Muscle layer of duodenum (tissue), 2 donors: ENCODE data around the gene HBA2.
"Not testable (repeated sequence)": the region's sequence is repeated elsewhere in the genome, so short reads cannot be mapped to it uniquely, and the experiment has no call there.

Experiments used
- H3K27ac ChIP-seq: one replicate; pipeline ENCODE4 v1.7.0; 2013; ENCODE audit warnings: mild to moderate bottlenecking, low read length
- H3K27me3 ChIP-seq: one replicate; pipeline ENCODE4 v1.7.0; 2013; ENCODE audit warnings: low read depth, mild to moderate bottlenecking, control low read depth, low read length
- H3K36me3 ChIP-seq, 2 donors: one replicate each; pipeline ENCODE4 v1.7.0; 2013; ENCODE audit warnings: low read length in 2 of 2, control low read depth in 1 of 2, mild to moderate bottlenecking in 1 of 2; ENCODE audit not compliant: insufficient read depth in 2 of 2, control insufficient read depth in 1 of 2
- H3K4me1 ChIP-seq, 2 donors: one replicate each; pipeline ENCODE4 v1.7.0; 2013; ENCODE audit warnings: low read length in 2 of 2, mild to moderate bottlenecking in 2 of 2, control low read depth in 1 of 2, moderate library complexity in 1 of 2; ENCODE audit not compliant: insufficient read depth in 2 of 2, control insufficient read depth in 1 of 2
- H3K4me3 ChIP-seq, 2 donors: one replicate each; pipeline ENCODE4 v1.7.0; 2013; ENCODE audit warnings: low read length in 2 of 2, low read depth in 1 of 2, mild to moderate bottlenecking in 1 of 2
- H3K9me3 ChIP-seq, 2 donors: one replicate each; pipeline ENCODE4 v1.7.0; 2013; ENCODE audit warnings: low read length in 2 of 2, control low read depth in 1 of 2, mild to moderate bottlenecking in 1 of 2; ENCODE audit not compliant: control insufficient read depth in 1 of 2
- donor health status: healthy.

The HBA2 gene

DNA sequence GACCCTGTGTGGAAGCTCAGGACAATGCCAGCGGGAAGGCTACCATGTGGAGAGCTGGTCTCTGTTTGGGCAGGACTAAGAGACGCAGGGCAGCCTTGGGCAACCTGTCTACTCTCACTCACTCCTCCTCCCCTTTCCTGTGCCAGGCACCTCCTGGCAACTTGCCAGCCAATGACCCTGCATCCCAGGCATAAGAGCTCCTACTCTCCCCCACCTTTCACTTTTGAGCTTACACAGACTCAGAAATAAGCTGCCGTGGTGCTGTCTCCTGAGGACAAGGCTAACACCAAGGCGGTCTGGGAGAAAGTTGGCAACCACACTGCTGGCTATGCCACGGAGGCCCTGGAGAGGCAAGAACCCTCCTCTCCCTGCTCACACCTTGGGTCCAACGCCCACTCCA, 4.3 kb upstream of the HBA2 start:
- no peaks in the 10 kb centered on the region for H3K36me3 ChIP-seq
- H3K27ac ChIP-seq, result no peak overlapping the region
- H3K9me3 ChIP-seq, result no peaks in the 10 kb centered on the region
- peaks cover 0 to 19% of the 10 kb centered on the region in 2 donors for H3K4me1 ChIP-seq
- no peak overlapping the region for H3K4me3 ChIP-seq
- H3K27me3 ChIP-seq, result peaks cover 42% of the 10 kb centered on the region

DNA sequence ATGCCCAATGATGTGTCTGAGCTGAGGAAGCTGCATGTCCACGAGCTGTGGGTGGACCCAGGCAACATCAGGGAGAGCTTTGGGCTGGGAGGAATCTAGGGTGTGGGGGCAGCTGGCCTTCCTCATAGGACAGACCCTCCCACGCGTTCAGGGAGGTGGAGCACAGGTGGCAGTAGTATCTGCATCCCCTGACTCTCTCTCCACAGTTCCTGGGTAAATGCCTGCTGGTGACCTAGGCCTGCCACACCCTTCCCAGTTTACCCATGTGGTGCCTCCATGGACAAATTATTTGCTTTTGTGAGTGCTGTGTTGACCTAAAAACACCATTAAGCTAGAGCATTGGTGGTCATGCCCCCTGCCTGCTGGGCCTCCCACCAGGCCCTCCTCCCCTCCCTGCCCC, 3.7 kb upstream of the HBA2 start:
- H3K27ac ChIP-seq, result no peak overlapping the region
- H3K4me3 ChIP-seq, result no peak overlapping the region
- H3K27me3 ChIP-seq, result peaks cover 42% of the 10 kb centered on the region
- H3K9me3 ChIP-seq, result no peaks in the 10 kb centered on the region
- no peaks in the 10 kb centered on the region for H3K36me3 ChIP-seq
- peaks cover 0 to 19% of the 10 kb centered on the region in 2 donors for H3K4me1 ChIP-seq

DNA sequence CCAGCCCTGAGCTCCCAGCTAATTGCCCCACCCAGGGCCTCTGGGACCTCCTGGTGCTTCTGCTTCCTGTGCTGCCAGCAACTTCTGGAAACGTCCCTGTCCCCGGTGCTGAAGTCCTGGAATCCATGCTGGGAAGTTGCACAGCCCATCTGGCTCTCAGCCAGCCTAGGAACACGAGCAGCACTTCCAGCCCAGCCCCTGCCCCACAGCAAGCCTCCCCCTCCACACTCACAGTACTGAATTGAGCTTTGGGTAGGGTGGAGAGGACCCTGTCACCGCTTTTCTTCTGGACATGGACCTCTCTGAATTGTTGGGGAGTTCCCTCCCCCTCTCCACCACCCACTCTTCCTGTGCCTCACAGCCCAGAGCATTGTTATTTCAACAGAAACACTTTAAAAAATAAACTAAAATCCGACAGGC, 2.6 kb upstream of the HBA2 start:
- H3K27ac ChIP-seq, H3K36me3 ChIP-seq, H3K9me3 ChIP-seq, H3K4me3 ChIP-seq: not testable (repeated sequence)
- peaks cover 0 to 17% of the 10 kb centered on the region in 2 donors for H3K4me1 ChIP-seq
- peaks cover 47% of the 10 kb centered on the region for H3K27me3 ChIP-seq

DNA sequence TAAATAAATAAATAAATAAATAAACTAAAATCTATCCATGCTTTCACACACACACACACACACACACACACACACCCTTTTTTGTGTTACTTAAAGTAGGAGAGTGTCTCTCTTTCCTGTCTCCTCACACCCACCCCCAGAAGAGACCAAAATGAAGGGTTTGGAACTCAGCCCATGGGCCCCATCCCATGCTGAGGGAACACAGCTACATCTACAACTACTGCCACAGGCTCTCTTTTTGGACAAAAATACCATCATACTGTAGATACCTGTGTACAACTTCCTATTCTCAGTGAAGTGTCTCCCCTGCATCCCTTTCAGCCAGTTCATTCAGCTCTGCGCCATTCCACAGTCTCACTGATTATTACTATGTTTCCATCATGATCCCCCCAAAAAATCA, 1.9 kb upstream of the HBA2 start:
- Histone ChIP-seq H3K27ac (no peak overlapping the region), H3K27me3 (peaks cover 47% of the 10 kb centered on the region), H3K4me3 (no peak overlapping the region), H3K36me3 (no peaks in the 10 kb centered on the region), H3K9me3 (no peaks in the 10 kb centered on the region), H3K4me1 (peaks cover 0 to 10% of the 10 kb centered on the region in 2 donors)

DNA sequence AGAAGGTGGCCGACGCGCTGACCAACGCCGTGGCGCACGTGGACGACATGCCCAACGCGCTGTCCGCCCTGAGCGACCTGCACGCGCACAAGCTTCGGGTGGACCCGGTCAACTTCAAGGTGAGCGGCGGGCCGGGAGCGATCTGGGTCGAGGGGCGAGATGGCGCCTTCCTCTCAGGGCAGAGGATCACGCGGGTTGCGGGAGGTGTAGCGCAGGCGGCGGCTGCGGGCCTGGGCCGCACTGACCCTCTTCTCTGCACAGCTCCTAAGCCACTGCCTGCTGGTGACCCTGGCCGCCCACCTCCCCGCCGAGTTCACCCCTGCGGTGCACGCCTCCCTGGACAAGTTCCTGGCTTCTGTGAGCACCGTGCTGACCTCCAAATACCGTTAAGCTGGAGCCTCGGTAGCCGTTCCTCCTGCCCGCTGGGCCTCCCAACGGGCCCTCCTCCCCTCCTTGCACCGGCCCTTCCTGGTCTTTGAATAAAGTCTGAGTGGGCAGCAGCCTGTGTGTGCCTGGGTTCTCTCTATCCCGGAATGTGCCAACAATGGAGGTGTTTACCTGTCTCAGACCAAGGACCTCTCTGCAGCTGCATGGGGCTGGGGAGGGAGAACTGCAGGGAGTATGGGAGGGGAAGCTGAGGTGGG, 657 bp downstream of the HBA2 start:
- H3K4me3 ChIP-seq, H3K36me3 ChIP-seq, H3K9me3 ChIP-seq, H3K4me1 ChIP-seq, H3K27ac ChIP-seq: not testable (repeated sequence)
- H3K27me3 ChIP-seq, result peaks cover 35% of the 10 kb centered on the region

DNA sequence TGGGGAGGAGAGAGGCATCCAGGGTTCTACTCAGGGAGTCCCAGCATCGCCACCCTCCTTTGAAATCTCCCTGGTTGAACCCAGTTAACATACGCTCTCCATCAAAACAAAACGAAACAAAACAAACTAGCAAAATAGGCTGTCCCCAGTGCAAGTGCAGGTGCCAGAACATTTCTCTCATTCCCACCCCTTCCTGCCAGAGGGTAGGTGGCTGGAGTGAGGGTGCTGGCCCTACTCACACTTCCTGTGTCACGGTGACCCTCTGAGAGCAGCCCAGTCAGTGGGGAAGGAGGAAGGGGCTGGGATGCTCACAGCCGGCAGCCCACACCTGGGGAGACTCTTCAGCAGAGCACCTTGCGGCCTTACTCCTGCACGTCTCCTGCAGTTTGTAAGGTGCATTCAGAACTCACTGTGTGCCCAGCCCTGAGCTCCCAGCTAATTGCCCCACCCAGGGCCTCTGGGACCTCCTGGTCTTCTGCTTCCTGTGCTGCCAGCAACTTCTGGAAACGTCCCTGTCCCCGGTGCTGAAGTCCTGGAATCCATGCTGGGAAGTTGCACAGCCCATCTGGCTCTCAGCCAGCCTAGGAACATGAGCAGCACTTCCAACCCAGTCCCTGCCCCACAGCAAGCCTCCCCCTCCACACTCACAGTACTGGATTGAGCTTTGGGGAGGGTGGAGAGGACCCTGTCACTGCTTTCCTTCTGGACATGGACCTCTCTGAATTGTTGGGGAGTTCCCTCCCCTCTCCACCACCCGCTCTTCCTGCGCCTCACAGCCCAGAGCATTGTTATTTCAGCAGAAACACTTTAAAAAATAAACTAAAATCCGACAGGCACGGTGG, 1.5 kb downstream of the HBA2 start:
- not testable (repeated sequence) for H3K4me1 ChIP-seq, H3K4me3 ChIP-seq, H3K9me3 ChIP-seq, H3K36me3 ChIP-seq, H3K27ac ChIP-seq
- peaks cover 31% of the 10 kb centered on the region for H3K27me3 ChIP-seq

DNA sequence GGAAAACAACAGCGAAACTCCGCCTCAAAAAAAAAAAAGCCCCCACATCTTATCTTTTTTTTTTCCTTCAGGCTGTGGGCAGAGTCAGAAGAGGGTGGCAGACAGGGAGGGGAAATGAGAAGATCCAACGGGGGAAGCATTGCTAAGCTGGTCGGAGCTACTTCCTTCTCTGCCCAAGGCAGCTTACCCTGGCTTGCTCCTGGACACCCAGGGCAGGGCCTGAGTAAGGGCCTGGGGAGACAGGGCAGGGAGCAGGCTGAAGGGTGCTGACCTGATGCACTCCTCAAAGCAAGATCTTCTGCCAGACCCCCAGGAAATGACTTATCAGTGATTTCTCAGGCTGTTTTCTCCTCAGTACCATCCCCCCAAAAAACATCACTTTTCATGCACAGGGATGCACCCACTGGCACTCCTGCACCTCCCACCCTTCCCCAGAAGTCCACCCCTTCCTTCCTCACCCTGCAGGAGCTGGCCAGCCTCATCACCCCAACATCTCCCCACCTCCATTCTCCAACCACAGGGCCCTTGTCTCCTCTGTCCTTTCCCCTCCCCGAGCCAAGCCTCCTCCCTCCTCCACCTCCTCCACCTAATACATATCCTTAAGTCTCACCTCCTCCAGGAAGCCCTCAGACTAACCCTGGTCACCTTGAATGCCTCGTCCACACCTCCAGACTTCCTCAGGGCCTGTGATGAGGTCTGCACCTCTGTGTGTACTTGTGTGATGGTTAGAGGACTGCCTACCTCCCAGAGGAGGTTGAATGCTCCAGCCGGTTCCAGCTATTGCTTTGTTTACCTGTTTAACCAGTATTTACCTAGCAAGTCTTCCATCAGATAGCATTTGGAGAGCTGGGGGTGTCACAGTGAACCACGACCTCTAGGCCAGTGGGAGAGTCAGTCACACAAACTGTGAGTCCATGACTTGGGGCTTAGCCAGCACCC, 2.6 kb downstream of the HBA2 start:
- Histone ChIP-seq H3K27me3 (peaks cover 38% of the 10 kb centered on the region), H3K36me3 (no peaks in the 10 kb centered on the region), H3K9me3 (no peaks in the 10 kb centered on the region), H3K4me3 (no peak overlapping the region), H3K27ac (no peak overlapping the region), H3K4me1 (peaks cover 0 to 5% of the 10 kb centered on the region in 2 donors)

DNA sequence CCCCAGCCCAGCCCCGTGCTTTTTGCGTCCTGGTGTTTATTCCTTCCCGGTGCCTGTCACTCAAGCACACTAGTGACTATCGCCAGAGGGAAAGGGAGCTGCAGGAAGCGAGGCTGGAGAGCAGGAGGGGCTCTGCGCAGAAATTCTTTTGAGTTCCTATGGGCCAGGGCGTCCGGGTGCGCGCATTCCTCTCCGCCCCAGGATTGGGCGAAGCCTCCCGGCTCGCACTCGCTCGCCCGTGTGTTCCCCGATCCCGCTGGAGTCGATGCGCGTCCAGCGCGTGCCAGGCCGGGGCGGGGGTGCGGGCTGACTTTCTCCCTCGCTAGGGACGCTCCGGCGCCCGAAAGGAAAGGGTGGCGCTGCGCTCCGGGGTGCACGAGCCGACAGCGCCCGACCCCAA, 3.3 kb downstream of the HBA2 start:
- not testable (repeated sequence) for H3K9me3 ChIP-seq, H3K4me3 ChIP-seq, H3K36me3 ChIP-seq, H3K27ac ChIP-seq
- H3K4me1 ChIP-seq, result peaks cover 0 to 12% of the 10 kb centered on the region in 2 donors
- peaks cover 38% of the 10 kb centered on the region for H3K27me3 ChIP-seq

DNA sequence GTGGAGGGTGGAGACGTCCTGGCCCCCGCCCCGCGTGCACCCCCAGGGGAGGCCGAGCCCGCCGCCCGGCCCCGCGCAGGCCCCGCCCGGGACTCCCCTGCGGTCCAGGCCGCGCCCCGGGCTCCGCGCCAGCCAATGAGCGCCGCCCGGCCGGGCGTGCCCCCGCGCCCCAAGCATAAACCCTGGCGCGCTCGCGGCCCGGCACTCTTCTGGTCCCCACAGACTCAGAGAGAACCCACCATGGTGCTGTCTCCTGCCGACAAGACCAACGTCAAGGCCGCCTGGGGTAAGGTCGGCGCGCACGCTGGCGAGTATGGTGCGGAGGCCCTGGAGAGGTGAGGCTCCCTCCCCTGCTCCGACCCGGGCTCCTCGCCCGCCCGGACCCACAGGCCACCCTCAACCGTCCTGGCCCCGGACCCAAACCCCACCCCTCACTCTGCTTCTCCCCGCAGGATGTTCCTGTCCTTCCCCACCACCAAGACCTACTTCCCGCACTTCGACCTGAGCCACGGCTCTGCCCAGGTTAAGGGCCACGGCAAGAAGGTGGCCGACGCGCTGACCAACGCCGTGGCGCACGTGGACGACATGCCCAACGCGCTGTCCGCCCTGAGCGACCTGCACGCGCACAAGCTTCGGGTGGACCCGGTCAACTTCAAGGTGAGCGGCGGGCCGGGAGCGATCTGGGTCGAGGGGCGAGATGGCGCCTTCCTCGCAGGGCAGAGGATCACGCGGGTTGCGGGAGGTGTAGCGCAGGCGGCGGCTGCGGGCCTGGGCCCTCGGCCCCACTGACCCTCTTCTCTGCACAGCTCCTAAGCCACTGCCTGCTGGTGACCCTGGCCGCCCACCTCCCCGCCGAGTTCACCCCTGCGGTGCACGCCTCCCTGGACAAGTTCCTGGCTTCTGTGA, 4.1 kb downstream of the HBA2 start, which contains the start of gene HBA1:
Gene HBA1, plus strand, starts transcription at position 204 of the 906 bp plus-strand sequence. Its CDS starts 37 bp downstream, at position 241.
- H3K4me1 ChIP-seq, result peaks cover 0 to 17% of the 10 kb centered on the region in 2 donors
- H3K4me3 ChIP-seq, H3K9me3 ChIP-seq, H3K36me3 ChIP-seq, H3K27ac ChIP-seq: not testable (repeated sequence)
- peaks cover 38% of the 10 kb centered on the region for H3K27me3 ChIP-seq

DNA sequence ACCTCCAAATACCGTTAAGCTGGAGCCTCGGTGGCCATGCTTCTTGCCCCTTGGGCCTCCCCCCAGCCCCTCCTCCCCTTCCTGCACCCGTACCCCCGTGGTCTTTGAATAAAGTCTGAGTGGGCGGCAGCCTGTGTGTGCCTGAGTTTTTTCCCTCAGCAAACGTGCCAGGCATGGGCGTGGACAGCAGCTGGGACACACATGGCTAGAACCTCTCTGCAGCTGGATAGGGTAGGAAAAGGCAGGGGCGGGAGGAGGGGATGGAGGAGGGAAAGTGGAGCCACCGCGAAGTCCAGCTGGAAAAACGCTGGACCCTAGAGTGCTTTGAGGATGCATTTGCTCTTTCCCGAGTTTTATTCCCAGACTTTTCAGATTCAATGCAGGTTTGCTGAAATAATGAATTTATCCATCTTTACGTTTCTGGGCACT, 4.7 kb downstream of the HBA2 start:
- Histone ChIP-seq H3K4me3 (no peak overlapping the region), H3K27me3 (peaks cover 38% of the 10 kb centered on the region), H3K4me1 (peaks cover 0 to 17% of the 10 kb centered on the region in 2 donors), H3K9me3 (no peaks in the 10 kb centered on the region), H3K27ac (no peak overlapping the region), H3K36me3 (no peaks in the 10 kb centered on the region)
